Nucleus accumbens (tissue), 56 donors: ENCODE measurements around the gene FOXE3.
"Not testable (repeated sequence)": the region's sequence is repeated elsewhere in the genome, so short reads cannot be mapped to it uniquely, and the experiment has no call there.

Experiments
- DNase-seq, 56 donors: peaks; one replicate each; lab custom pipeline; 2025; lab: John Stamatoyannopoulos, UW

The FOXE3 gene

GRCh38 chr1:47444562-47445465 is 28.7 kb downstream of the FOXE3 start:
- no peak for DNase-seq

- no peak for DNase-seq
Measured at GRCh38 chr1:47445823-47446550, 29.9 kb downstream of the FOXE3 start.

- DNase-seq: no peak
Measured at GRCh38 chr1:47448462-47449222, 32.6 kb downstream of the FOXE3 start.

GRCh38 chr1:47449822-47450552 is 33.9 kb downstream of the FOXE3 start:
- peak in 4 of 56 donors; percentile 0 to 17 (median 10) for DNase-seq

GRCh38 chr1:47450606-47451005 is 34.5 kb downstream of the FOXE3 start:
- DNase-seq: no peak

GRCh38 chr1:47452426-47452825 is 36.3 kb downstream of the FOXE3 start:
- no peak for DNase-seq

- not testable (repeated sequence) for DNase-seq
Measured at GRCh38 chr1:47453910-47454309, 37.8 kb downstream of the FOXE3 start.

- DNase-seq: no peak
Measured at GRCh38 chr1:47456250-47456649, 40.2 kb downstream of the FOXE3 start.

- DNase-seq: not testable (repeated sequence)
Measured at GRCh38 chr1:47457547-47457946, 41.5 kb downstream of the FOXE3 start.

- DNase-seq: no peak
Measured at GRCh38 chr1:47459253-47459788, 43.2 kb downstream of the FOXE3 start.

GRCh38 chr1:47460040-47460439 is 44.0 kb downstream of the FOXE3 start:
- no peak for DNase-seq

- DNase-seq: no peak
Measured at GRCh38 chr1:47460456-47460855, 44.4 kb downstream of the FOXE3 start.

- DNase-seq: no peak
Measured at GRCh38 chr1:47465605-47466004, 49.5 kb downstream of the FOXE3 start.
